HepG2 (cell line): ENCODE measurements around the gene RILP. TPM values are rescaled to one million over a fixed set of nuclear protein-coding genes. Genes with fewer than 3 reads are reported as not detected.
A peak's percentile ranks its signal among the peaks of the same experiment; 100 is the strongest.

Experiments used
- CENPBD1 ChIP-seq: sonication (generic); formaldehyde crosslinking; IDR thresholded peaks from 2 replicates; pipeline ENCODE4 v1.8.0; 2022; ENCODE audit warnings: missing genetic modification reagents, low read depth, mild to moderate bottlenecking, borderline replicate concordance
- GMEB1 ChIP-seq: sonication (generic); formaldehyde crosslinking; IDR thresholded peaks from 2 replicates; pipeline ENCODE4 v1.5.1; 2020; ENCODE audit warnings: missing genetic modification reagents, mild to moderate bottlenecking, borderline replicate concordance
- HHEX ChIP-seq: IDR thresholded peaks from 2 replicates; pipeline ENCODE4 v1.6.1; 2016; ENCODE audit warnings: control low read depth
- KMT2B ChIP-seq: IDR thresholded peaks from 2 replicates; pipeline ENCODE4 v1.6.1; 2016; ENCODE audit warnings: missing genetic modification reagents, missing compliant biosample characterization
- MTF2 ChIP-seq: sonication (generic); formaldehyde crosslinking; IDR thresholded peaks from 2 replicates; pipeline ENCODE4 v1.5.0; 2020; ENCODE audit warnings: missing genetic modification reagents, borderline replicate concordance
- RNF2 ChIP-seq: fragments of 450-650 bp; conservative IDR thresholded peaks from 2 replicates; pipeline ENCODE4 v1.6.1; 2016; ENCODE audit warnings: low read depth
- SCMH1 ChIP-seq: sonication (generic); formaldehyde crosslinking; IDR thresholded peaks from 2 replicates; pipeline ENCODE4 v1.9.0; 2021; ENCODE audit warnings: missing genetic modification reagents, mild to moderate bottlenecking, borderline replicate concordance
- TFE3 ChIP-seq: IDR thresholded peaks from 2 replicates; pipeline ENCODE4 v1.6.1; 2016
- ZBTB33 ChIP-seq: sonication (generic); formaldehyde crosslinking; IDR thresholded peaks from 2 replicates; pipeline ENCODE4 v1.4.0; 2020; ENCODE audit warnings: missing genetic modification reagents
- ZBTB46 ChIP-seq: sonication (generic); formaldehyde crosslinking; IDR thresholded peaks from 2 replicates; pipeline ENCODE4 v1.4.0; 2020; ENCODE audit warnings: mild to moderate bottlenecking, missing genetic modification reagents, borderline replicate concordance
- ZNF337 ChIP-seq: sonication (generic); formaldehyde crosslinking; IDR thresholded peaks from 2 replicates; pipeline ENCODE4 v1.5.1; 2020; ENCODE audit warnings: missing genetic modification reagents, low read depth, mild to moderate bottlenecking, borderline replicate concordance
- ZNF343 ChIP-seq: sonication (generic); formaldehyde crosslinking; IDR thresholded peaks from 2 replicates; pipeline ENCODE4 v1.4.0; 2020; ENCODE audit warnings: mild to moderate bottlenecking, missing genetic modification reagents
- ZNF460 ChIP-seq: sonication (generic); formaldehyde crosslinking; IDR thresholded peaks from 2 replicates; pipeline ENCODE4 v1.5.1; 2020; ENCODE audit warnings: missing genetic modification reagents, mild to moderate bottlenecking, borderline replicate concordance
- ZNF513 ChIP-seq: sonication (generic); formaldehyde crosslinking; conservative IDR thresholded peaks from 2 replicates; pipeline ENCODE4 v1.5.0; 2020; ENCODE audit warnings: missing genetic modification reagents
- ZNF615 ChIP-seq: sonication (generic); formaldehyde crosslinking; IDR thresholded peaks from 2 replicates; pipeline ENCODE4 v1.5.0; 2020; ENCODE audit warnings: mild to moderate bottlenecking, missing genetic modification reagents, borderline replicate concordance
- ZNF639 ChIP-seq: conservative IDR thresholded peaks from 2 replicates; pipeline ENCODE4 v1.6.1; 2018; ENCODE audit warnings: missing genetic modification reagents
- ZSCAN30 ChIP-seq: sonication (generic); formaldehyde crosslinking; IDR thresholded peaks from 2 replicates; pipeline ENCODE4 v1.5.0; 2020; ENCODE audit warnings: mild to moderate bottlenecking, missing genetic modification reagents
- polyA plus RNA-seq, 8 experiments: library from polyadenylated mRNA; depleted of rRNA in 3 of 8; stranded (reverse) in 7 of 8; unstranded in 1 of 8; fragments of >200 nt; fragmentation: Illumina TruSeq in 4 of 8; extraction: Trizol in 4 of 8; gene quantifications; 2 replicates each; pipeline versions ENCODE4 v1.2.1 to v1.2.3, GENCODE V29; 2011 to 2016; ENCODE audit warnings: low read depth in 4 of 8, missing spikeins in 1 of 8, mixed read lengths in 1 of 8; ENCODE audit not compliant: insufficient read depth in 1 of 8
- total RNA-seq, 5 experiments: library from RNA; depleted of rRNA; stranded (reverse); fragments of >200 nt; fragmentation: Illumina TruSeq; extraction: Trizol; gene quantifications; 2 replicates each; pipeline ENCODE4 v1.2.3, GENCODE V29; 2016; ENCODE audit warnings: low read depth in 1 of 5

Gene RILP
- total and polyA plus RNA-seq, 2 of the 13 experiments (the other 11 are each of a cell fraction or from before 2014, with no cell fraction given) = 6.6 to 8.1 TPM

- TF ChIP-seq ZBTB33 (peak; percentile 93), SCMH1 (CRISPR knock-in tag) (no peak), MTF2 (CRISPR knock-in tag) (peak; percentile 90; the same call in 1 of the 2 replicates), TFE3 (CRISPR knock-in tag) (0 out of 2 replicates have a peak, but pooled peaks have one; percentile 6), ZNF639 (CRISPR knock-in tag) (0 out of 2 replicates have a peak, but pooled peaks have one; percentile 38), GMEB1 (no peak), ZNF460 (CRISPR knock-in tag) (no peak), RNF2 (no peak), ZSCAN30 (no peak), ZNF513 (CRISPR knock-in tag) (no peak), ZNF337 (CRISPR knock-in tag) (no peak), KMT2B (CRISPR knock-in tag) (peak; percentile 40; the same call in 1 of the 2 replicates), ZBTB46 (CRISPR knock-in tag) (peak; percentile 79; the same call in 1 of the 2 replicates), ZNF615 (CRISPR knock-in tag) (no peak; the same call in 1 of the 2 replicates), ZNF343 (no peak; the same call in none of the 2 replicates), HHEX (CRISPR knock-in tag) (no peak), CENPBD1 (CRISPR knock-in tag) (no peak)
These were observed 463 bp downstream of the RILP start (continued) for GRCh38 chr17:1648963-1649843.
